Fibroblast of skin of back (primary cell): ENCODE measurements around the gene SLC2A8.

ENCODE experiments used
- DNase-seq: peaks from one replicate; pipeline ENCODE4 v3.0.0-alpha.2; 2013

Gene SLC2A8

GRCh38 chr9:127437497-127438264 is 40.7 kb downstream of the SLC2A8 start:
- no peak for DNase-seq

- DNase-seq = no peak
Observed at GRCh38 chr9:127438394-127438793, 41.4 kb downstream of the SLC2A8 start.

- DNase-seq = no peak
Observed at GRCh38 chr9:127444283-127444920, 47.4 kb downstream of the SLC2A8 start.

GRCh38 chr9:127444921-127445850 is 48.2 kb downstream of the SLC2A8 start:
- no peak for DNase-seq

- no peak for DNase-seq
Observed at GRCh38 chr9:127445851-127446712, 49.1 kb downstream of the SLC2A8 start.

- DNase-seq = no peak
Observed at GRCh38 chr9:127446713-127447415, 49.9 kb downstream of the SLC2A8 start.

- DNase-seq = peak; percentile 44
Observed at GRCh38 chr9:127447416-127448111, 50.6 kb downstream of the SLC2A8 start.

- no peak for DNase-seq
Observed at GRCh38 chr9:127448112-127448805, 51.3 kb downstream of the SLC2A8 start.

- DNase-seq = no peak
Observed at GRCh38 chr9:127449332-127449966, 52.5 kb downstream of the SLC2A8 start.

GRCh38 chr9:127450243-127450760 is 53.3 kb downstream of the SLC2A8 start:
- peak; percentile 25 for DNase-seq

GRCh38 chr9:127450830-127451607 is 54.0 kb downstream of the SLC2A8 start, which contains the start of the genes LRSAM1 and RPL12:
Gene LRSAM1, plus strand, starts transcription at chr9:127451510. Its CDS starts 3,018 bp downstream, at chr9:127454528.
Gene RPL12, minus strand, starts transcription at chr9:127451406. Its CDS starts 89 bp downstream, at chr9:127451317.
- peak; percentile 91 for DNase-seq

- no peak for DNase-seq
Observed at GRCh38 chr9:127451608-127451857, 54.6 kb downstream of the SLC2A8 start.

GRCh38 chr9:127451858-127452656 is 55.1 kb downstream of the SLC2A8 start:
- DNase-seq = peak; percentile 53

- DNase-seq = no peak
Observed at GRCh38 chr9:127452691-127453090, 55.7 kb downstream of the SLC2A8 start.

GRCh38 chr9:127455324-127455992 is 58.5 kb downstream of the SLC2A8 start:
- DNase-seq = no peak

GRCh38 chr9:127457191-127457878 is 60.4 kb downstream of the SLC2A8 start:
- DNase-seq = no peak
